ENCODE results near the gene ENDOV. TPM values are rescaled to one million over a fixed set of nuclear protein-coding genes. Genes with fewer than 3 reads are reported as not detected.

ENDOV gene
- total RNA-seq, 2 experiments from 2014 or later = 16.8 to 18.1 TPM

GRCh38 chr17:80470603-80471002, 55.6 kb downstream of the ENDOV start:
- Mint-ChIP-seq H3K27ac (no peak overlapping the region), H3K4me3 (no peak overlapping the region), H3K27me3 (peaks cover 58% of the 10 kb centered on the region), H3K4me1 (ENCODE audit: low read depth) (peaks cover 16% of the 10 kb centered on the region), H3K36me3 (ENCODE audit: low read depth) (no peaks in the 10 kb centered on the region), H3K9me3 (no peaks in the 10 kb centered on the region)
- no peak for DNase-seq
- ATAC-seq = no peak
- ChIA-PET POLR2A (interaction anchor here (3.5 kb wide), 1 partner anchor 16 kb away, joined by 15 read pairs; no protein-coding TSS in a partner anchor), CTCF (interaction anchor here (1.2 kb wide), 1 partner anchor 44 kb away, joined by 3 read pairs; no protein-coding TSS in a partner anchor)
- intact Hi-C loops (cut with micrococcal nuclease) = no loop called here
- TF ChIP-seq, protein P1, sequence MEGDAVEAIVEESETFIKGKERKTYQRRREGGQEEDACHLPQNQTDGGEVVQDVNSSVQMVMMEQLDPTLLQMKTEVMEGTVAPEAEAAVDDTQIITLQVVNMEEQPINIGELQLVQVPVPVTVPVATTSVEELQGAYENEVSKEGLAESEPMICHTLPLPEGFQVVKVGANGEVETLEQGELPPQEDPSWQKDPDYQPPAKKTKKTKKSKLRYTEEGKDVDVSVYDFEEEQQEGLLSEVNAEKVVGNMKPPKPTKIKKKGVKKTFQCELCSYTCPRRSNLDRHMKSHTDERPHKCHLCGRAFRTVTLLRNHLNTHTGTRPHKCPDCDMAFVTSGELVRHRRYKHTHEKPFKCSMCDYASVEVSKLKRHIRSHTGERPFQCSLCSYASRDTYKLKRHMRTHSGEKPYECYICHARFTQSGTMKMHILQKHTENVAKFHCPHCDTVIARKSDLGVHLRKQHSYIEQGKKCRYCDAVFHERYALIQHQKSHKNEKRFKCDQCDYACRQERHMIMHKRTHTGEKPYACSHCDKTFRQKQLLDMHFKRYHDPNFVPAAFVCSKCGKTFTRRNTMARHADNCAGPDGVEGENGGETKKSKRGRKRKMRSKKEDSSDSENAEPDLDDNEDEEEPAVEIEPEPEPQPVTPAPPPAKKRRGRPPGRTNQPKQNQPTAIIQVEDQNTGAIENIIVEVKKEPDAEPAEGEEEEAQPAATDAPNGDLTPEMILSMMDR (IDR thresholded peaks at IDR 0.05) = no peak

DNA sequence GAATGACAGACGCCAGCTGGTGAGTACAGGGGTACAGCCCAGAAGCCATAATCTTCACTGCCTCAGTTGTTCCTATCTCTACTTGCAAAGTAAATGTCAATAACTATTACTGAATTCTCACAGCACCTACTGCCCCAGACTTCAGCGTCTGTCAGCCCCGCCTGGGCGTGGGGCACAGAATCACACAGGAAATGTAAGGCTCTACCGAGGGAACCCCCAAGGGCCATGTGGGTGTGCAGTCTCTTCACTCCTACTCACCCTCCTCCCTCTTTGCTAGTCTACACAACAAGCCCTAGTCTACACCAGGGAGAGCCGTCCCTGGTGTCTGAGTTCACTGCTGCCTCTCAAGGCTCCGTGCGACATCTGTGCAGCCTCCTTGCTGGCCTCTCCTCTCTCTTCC, 57.0 kb downstream of the ENDOV start:
- H3K27me3 Mint-ChIP-seq = peaks cover 54% of the 10 kb centered on the region
- ChIA-PET CTCF (interaction anchor here (1.2 to 1.5 kb wide), 2 partner anchors 45 to 104 kb away, joined by 3 to 7 read pairs; no protein-coding TSS in a partner anchor), POLR2A (interaction anchor here (3.5 kb wide), 1 partner anchor 17 kb away, joined by 15 read pairs; no protein-coding TSS in a partner anchor)
- no peaks in the 10 kb centered on the region for H3K36me3 Mint-ChIP-seq (ENCODE audit: low read depth)
- peaks cover 16% of the 10 kb centered on the region for H3K4me1 Mint-ChIP-seq (ENCODE audit: low read depth)
- no peak overlapping the region for H3K27ac Mint-ChIP-seq
- H3K9me3 Mint-ChIP-seq = no peaks in the 10 kb centered on the region
- TF ChIP-seq, protein P1 (IDR thresholded peaks at IDR 0.05) = no peak
- intact Hi-C loops (cut with micrococcal nuclease) = no loop called here
- ATAC-seq = no peak
- no peak for DNase-seq
- no peak overlapping the region for H3K4me3 Mint-ChIP-seq

DNA sequence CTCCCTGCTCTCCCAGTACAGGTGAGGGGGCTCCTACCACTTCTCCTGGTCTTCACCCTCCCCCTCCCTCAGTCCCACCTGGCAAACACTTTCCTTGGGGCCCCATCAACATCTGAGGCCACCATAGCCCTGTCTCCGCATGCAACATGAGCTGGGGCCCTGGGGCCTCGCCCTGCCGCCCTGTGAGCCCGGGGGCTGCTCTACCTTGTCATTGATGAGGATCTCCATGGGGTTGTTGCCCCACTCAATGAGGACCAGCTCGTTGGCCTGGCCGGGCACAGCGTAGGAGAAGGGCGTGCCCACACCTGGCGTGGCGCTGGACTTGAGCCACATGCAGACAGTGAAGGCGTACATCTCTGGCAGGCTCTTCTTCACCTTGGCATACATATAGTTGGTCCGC, 58.0 kb downstream of the ENDOV start:
- Mint-ChIP-seq H3K36me3 (ENCODE audit: low read depth) (no peaks in the 10 kb centered on the region), H3K4me1 (ENCODE audit: low read depth) (peaks cover 16% of the 10 kb centered on the region), H3K4me3 (no peak overlapping the region), H3K27ac (no peak overlapping the region), H3K9me3 (no peaks in the 10 kb centered on the region), H3K27me3 (peaks cover 45% of the 10 kb centered on the region)
- DNase-seq (no peak), ATAC-seq (no peak)
- intact Hi-C loops (cut with micrococcal nuclease) = no loop called here
- TF ChIP-seq, protein P1 (IDR thresholded peaks at IDR 0.05) = no peak
- ChIA-PET POLR2A (interaction anchor here (3.5 kb wide), 1 partner anchor 18 kb away, joined by 15 read pairs; no protein-coding TSS in a partner anchor), CTCF (interaction anchor here (0.9 to 1.5 kb wide), 6 partner anchors 8 to 104 kb away, joined by 3 to 7 read pairs (median 4); no protein-coding TSS in a partner anchor)

GRCh38 chr17:80473701-80474100, 58.7 kb downstream of the ENDOV start:
- H3K4me1 Mint-ChIP-seq (ENCODE audit: low read depth) = peaks cover 16% of the 10 kb centered on the region
- TF ChIP-seq, protein P1 (IDR thresholded peaks at IDR 0.05) = no peak
- no peaks in the 10 kb centered on the region for H3K36me3 Mint-ChIP-seq (ENCODE audit: low read depth)
- no peak for ATAC-seq
- DNase-seq = no peak
- no peak overlapping the region for H3K4me3 Mint-ChIP-seq
- H3K27ac Mint-ChIP-seq = no peak overlapping the region
- H3K9me3 Mint-ChIP-seq = no peaks in the 10 kb centered on the region
- intact Hi-C loops (cut with micrococcal nuclease) = no loop called here
- POLR2A ChIA-PET = interaction anchor here (3.5 kb wide), 1 partner anchor 19 kb away, joined by 15 read pairs; no protein-coding TSS in a partner anchor
- peaks cover 40% of the 10 kb centered on the region for H3K27me3 Mint-ChIP-seq
- CTCF ChIA-PET = interaction anchor here (0.9 to 1.4 kb wide), 5 partner anchors 9 to 103 kb away, joined by 3 to 4 read pairs (median 3); no protein-coding TSS in a partner anchor

GRCh38 chr17:80474231-80474960, 59.4 kb downstream of the ENDOV start:
- H3K27ac Mint-ChIP-seq = no peak overlapping the region
- ChIA-PET CTCF (interaction anchor here (1.0 to 1.5 kb wide), 4 partner anchors 10 to 101 kb away, joined by 3 to 4 read pairs (median 4); no protein-coding TSS in a partner anchor), POLR2A (interaction anchor here (3.5 to 4.0 kb wide), 2 partner anchors 19 to 20 kb away, joined by 15 read pairs; no protein-coding TSS in a partner anchor)
- ATAC-seq = no peak
- H3K9me3 Mint-ChIP-seq = no peaks in the 10 kb centered on the region
- H3K27me3 Mint-ChIP-seq = peaks cover 41% of the 10 kb centered on the region
- TF ChIP-seq, protein P1 (IDR thresholded peaks at IDR 0.05) = no peak
- DNase-seq = peak; percentile 37
- peak overlapping the region; percentile 46 for H3K4me3 Mint-ChIP-seq
- intact Hi-C loops (cut with micrococcal nuclease) = no loop called here
- H3K4me1 Mint-ChIP-seq (ENCODE audit: low read depth) = peaks cover 16% of the 10 kb centered on the region
- H3K36me3 Mint-ChIP-seq (ENCODE audit: low read depth) = no peaks in the 10 kb centered on the region

All from activated CD8-positive, alpha-beta T cell treated with anti-CD3 and anti-CD28 coated beads for 36 hours (primary cell).